HG02870 (cell line): Measurements from ENCODE around the gene PRKG1.
"Not testable (repeated sequence)": the region's sequence is repeated elsewhere in the genome, so short reads cannot be mapped to it uniquely, and the experiment has no call there.

Experiments
- ATAC-seq: cut with Tn5 transposase; IDR thresholded peaks from one replicate; pipeline ENCODE4 v1.9.1; 2021; ENCODE audit warnings: mild to moderate bottlenecking, moderate library complexity; ENCODE audit not compliant: unreplicated experiment

PRKG1 gene

DNA sequence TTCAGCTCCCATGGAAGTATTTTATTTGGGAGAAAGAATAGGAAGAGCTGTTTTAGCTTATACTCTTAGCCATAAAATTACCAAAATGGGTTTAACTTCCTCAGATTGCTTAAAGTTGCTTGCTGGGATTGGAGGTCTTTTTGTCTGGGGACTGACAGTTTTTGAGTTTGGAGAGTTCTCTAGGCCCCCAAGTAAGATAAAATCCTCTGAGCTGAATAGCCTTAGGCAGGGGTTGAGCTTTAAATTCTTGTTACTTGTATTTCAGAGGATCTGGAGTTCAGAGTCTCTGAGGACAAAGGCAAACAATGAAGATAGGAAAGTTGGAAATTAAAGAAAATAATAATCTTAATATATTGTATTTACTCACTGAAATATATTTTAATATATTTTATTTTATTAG lies 945.4 kb downstream of the PRKG1 start:
- ATAC-seq, result no peak

DNA sequence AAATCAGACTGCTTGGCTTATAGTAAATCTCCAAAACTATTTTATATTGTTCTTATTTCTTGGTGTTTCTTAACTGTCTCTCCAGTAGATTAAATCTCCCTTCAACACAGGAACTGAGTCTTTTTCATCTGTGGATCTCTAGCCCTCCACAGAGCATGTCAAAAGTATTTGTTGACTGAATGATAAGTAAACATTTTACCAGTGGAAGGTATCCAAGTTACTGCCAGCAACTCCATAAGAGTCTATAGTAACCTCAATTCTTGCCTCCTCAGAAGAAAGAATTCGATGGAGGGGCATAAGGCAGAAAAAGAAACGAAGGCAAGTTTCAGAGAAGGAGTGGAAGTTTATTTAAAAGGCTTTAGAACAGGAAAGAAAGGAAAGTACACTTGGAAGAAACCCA lies 945.9 kb downstream of the PRKG1 start:
- no peak for ATAC-seq

DNA sequence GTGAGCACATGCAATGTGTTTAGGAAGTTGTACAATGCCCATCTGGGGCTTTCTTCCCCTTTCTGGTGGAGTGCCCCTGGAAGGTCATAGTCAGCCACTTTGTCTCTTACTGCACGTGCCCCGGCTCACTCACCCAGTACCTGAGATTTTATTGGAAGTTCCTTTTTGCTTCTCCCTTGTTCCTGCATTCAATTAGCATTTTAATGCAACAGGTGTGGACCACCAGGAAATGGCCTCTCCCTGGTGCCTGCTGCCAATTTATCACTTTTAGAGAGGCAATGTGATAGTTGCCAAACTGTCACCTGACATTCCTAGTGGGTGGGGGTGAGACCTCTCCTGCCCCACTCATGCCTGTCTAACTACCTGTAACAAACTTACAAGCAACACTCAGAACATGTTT lies 946.4 kb downstream of the PRKG1 start:
- no peak for ATAC-seq

DNA sequence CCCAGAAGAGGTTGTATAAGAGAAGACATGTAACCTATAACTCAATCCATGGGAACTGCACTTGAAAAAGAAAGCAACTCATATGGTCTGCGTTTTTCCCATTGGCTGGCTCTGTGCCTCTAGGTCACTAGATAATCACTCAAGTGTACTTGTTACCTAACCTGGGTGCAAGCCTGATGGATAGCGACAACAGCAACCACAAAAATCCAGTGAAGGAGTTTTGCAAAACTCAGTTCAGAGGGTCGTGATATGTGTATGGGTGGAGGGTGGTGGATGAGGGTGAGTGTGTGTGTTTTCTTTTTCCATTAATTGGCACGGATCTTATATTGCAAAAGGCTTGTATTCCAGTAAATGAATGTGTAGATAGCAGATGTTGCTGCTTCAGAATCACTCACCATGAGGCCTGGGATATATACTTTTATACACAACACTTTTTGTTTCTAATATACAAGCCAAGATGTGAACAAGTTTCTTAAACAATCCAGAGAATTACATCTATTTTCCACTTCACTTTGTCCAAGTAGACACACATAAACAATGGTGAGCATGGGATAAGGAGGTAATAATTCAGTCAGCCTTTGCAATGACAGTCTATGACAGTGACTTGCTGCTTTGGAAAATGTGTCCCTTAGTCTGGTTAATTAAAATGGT lies 952.9 kb downstream of the PRKG1 start:
- no peak for ATAC-seq

DNA sequence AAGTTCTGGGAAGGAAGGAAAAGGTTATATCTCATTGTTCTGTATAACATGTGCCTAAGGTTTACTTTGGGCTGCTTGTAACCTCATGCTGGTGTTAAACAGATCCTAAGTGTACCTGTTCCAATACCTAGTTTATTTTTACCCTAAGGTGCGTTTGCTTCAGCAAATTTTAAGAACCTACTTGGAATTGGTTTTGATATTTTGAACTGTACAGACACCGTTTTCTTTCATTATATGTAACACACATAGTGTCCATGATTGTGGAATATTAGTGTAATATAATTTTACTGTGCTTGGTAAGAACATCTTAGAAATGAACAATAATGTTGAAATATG lies 954.2 kb downstream of the PRKG1 start:
- no peak for ATAC-seq

DNA sequence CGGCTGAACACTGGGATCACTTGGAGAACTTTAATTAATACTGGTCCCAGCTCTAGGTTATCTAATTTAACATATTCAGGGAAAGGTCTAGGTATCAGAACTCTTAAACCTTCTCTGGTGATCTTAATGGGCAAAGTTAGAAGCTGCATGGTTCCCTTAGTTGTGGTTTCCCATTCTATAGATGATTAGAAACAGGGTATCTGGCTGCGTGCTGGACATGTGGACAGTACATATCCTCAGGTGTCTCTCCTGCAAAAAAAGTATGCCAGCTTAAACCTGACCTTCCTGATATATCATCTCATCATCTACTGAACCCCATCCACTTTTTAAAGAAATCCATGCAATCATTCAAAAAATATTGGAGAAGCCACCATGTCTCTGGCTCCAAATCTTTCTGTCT lies 955.3 kb downstream of the PRKG1 start:
- ATAC-seq, result no peak

DNA sequence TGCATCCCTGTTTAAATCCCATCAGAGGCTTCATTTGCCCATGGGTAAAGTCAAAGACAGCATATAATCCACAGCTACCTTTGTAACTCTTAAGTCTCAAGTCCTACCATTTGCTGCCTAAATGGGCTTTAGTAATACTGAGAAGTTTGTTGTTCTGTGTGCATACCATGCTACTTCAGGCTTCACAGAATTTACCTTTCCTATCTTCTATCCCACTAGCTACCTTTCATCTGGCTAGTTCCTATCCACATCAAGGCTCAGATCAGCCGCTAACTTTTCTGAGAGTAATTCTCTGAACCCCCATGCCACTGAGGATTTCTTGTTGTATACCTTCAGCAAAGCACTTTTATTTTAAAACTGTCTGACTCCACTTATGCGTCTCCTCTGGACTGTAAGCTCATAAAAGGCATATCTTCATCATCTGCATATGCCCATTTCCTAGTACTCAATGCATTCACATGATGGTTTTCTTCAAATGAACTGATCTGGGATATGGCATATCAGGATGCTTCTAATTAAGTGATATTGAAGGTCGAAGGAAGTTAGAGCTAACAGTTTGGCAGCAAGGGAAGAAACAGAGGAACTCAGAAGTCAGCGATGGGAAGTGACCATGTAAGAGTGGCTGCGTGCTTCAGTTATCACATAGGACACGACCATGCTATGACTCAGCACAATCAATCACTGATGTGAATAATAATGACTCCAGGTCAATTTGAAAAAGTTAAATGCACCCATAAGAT lies 955.9 kb downstream of the PRKG1 start:
- no peak for ATAC-seq

DNA sequence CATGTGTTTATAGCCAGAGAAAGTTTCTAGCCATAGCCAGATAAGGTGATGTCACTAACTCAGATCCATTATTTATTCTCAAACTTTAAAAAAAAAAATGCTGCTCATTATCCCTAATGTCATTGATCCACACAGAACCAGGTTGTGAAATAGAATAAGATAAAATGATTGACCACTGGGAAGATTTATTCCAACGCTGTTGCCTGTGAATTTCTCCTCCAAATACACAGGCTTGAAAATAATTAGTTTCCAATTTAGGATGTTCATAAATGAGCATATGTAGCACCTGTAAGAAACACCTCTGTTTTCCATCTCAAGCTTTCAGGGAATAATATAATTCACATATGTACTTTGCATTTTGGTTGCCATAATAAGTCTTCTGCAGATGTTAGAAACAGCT lies 956.7 kb downstream of the PRKG1 start:
- ATAC-seq, result no peak

DNA sequence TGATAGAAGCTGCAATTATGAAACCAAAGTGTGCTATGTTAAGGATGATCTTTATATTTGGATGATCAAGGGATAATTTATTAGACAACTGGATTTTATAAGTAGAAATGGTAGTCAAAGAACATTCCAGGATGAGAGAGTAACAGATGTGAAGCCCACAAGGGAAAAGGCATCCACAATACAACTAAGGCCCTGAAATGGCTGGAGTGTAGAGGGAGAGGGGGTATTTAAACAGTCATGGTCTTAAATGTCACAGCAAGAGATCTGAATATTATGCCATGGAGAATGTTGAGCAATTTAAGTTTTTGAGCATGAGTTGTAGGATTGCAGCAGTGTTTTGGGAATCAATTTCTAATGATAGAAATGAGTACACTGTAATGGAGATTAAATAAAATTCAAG lies 957.5 kb downstream of the PRKG1 start:
- ATAC-seq, result no peak

DNA sequence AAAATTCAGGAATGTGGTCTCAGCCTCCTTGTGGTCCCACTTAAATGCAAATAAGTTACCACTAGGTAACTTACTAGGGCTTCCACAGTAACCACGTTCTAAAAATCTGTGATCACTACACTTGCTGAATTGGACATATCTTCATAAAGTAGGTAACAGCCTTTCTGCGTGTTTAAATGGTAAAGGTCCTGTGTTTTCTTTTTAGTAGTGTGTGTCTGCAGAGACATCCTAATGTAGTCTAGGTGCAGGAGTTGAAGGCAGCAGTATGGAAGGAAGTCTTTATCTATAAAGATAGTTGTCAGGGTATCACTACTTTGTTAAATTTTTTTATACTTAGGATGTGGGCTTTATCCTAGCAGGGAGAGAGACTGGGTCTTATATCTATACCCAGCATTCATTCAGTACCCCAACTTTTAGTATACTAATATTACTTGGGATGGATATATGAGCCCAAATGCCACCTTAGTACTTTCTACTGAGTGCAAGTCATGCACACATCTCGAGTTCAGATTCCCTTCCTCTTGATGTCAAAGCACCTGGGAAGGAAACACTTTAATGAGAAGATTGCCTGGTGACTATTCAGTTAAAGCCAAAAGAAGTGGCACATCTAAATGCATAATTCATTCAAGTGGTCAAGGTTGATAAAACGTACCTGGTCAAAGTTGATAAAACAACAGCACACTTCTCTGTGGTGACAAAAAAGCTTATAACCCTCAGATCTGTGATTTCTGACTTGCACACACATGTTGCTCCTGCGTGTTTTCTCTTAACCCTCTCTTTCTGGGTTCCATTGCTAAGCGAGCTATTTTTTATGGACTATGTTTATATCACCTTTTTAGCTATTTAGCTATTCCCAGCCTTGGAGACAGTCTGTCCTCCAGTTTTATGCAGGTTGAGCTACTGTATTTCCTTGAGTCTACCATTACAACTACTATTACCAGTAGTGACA lies 958.7 kb downstream of the PRKG1 start:
- no peak for ATAC-seq

DNA sequence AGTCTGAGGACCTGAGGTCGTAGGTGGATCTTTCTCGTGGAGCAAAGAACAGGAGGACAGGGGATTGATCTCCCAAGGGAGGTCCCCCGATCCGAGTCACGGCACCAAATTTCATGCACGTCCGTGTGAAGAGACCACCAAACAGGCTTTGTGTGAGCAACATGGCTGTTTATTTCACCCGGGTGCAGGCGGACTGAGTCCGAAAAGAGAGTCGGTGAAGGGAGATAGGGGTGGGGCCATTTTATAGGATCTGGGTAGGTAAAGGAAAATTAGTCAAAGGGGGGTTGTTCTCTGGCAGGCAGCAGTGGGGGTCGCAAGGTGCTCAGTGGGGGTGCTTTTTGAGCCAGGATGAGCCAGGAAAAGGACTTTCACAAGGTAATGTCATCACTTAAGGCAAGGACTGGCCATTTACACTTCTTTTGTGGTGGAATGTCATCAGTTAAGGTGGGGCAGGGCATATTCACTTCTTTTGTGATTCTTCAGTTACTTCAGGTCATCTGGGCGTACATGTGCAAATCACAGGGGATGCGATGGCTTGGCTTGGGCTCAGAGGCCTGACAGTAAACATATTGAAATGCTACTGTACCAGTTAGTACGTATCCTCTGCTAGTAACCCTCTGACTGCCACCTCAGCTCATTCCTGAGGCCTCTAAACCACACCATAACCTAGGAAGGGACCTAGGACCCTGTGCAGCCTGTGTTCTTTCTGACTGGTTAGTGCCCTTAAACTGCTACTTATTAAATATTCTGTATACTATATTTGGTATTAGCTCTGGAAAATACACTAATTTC lies 964.9 kb downstream of the PRKG1 start:
- not testable (repeated sequence) for ATAC-seq

DNA sequence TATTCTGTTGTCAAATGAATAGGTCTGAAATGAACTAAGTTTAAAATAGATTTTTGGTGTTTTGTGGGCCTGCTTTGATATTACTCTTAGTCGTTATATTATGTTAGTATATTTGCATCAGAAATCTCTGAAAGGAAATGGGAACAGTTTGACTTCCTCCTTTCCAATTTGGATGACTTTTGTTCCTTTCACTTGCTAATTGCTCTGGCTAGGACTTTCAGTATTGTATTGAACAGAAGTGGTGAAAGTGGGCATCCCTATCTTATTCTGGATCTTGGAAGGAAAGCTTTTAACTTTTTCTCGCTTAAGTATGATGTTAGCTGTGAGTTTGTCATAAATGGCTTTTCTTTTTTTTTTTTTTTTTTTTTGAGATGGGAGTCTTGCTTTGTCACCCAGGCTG lies 966.2 kb downstream of the PRKG1 start:
- no peak for ATAC-seq

DNA sequence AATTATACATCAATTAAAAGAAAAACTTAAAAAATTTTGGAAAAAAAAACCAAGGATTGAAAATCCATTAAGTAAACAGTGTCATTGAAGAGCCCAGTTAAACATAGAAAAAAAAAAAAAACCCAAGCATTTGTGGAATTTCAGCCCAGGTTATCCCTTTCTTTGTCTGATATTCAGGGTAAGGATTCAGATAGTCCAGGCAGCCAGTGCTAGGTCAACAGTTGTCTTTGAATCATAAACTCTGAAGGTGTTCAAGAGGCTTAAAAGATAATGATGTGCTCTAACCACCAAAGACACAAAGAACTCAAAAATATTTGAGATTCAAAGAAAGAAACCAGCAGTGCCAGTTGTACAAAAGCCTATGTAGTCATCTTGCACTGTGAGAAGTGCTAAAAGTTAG lies 969.5 kb downstream of the PRKG1 start:
- no peak for ATAC-seq

DNA sequence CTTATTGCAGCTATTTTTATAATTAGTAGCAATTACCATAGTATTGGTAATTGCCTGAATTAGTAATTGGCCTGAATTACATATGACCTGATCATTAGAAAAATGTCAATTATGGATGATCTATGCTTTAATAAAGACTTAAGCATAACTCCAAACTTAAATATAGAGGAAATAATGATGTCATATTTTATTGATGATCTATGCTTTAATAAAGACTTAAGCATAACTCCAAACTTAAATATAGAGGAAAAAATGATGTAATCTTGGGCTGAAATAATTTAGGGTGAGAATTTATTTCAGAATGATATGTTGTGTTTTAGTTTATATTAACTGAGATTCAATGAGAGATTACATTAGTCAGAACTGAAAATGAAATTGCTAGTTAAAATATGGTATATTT lies 973.8 kb downstream of the PRKG1 start:
- no peak for ATAC-seq

DNA sequence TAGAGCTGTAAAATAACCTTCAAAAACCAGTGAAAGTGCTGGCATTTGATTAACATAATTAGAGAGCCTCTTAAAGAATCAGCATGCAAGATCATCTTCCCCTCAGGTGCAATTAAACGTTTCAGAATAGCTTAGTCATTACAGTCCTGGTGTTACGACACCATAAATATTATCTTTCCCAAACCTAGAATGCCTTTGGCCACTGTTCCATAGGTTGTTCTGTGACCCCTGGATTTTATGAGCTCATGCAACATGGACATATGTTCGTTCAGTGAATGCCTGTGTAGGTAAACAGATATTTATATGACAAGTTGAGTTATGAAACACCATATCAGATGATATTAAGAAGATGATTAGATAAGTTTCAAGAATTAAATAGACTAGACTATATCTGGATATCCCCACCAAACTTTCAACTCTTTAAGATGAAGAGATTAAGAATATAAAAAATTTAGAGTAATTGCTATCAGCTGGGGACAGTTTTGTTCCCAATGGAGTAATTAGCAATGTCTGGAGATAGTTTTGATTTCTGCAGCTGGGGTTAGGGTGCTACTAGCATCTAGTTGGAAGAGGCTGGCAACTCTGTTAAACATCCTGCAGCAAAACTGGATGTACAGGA lies 976.3 kb downstream of the PRKG1 start:
- no peak for ATAC-seq

DNA sequence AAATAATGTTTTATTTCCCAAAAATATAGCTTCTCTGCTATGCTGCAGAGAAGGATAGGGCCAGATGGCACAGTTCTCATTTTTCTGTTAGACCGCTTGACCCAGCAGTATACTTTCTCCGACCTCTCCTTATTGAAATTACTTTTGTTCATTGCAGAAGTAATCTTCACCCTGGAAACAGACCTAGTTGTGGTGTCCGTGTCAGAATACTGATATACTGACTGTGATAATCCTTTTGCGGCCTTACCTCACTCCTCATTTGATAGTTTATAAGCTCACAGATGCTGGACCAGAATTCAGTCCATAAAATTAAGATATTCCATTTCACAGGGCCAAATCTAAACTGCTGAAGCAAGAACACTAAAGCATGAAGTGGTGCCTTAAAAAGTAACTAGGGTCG lies 979.2 kb downstream of the PRKG1 start:
- ATAC-seq, result no peak

DNA sequence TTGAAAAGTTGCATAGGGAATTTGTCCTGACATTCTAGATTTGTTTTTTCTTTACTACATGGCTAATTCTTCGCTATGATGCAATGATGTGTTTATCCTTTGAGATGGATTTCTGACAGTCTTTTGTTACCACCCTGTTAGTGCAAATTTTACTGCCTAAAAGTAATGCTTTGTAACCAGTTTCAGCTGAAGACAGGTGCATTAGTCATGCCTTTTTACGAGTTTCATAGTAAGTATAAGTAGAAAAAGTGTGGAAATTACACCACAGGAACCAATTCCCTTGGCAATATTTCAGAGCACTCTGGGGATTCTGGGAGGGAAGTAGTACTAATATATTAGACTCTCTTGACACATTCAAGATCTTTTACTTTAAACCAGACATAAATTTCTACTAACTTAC lies 982.0 kb downstream of the PRKG1 start:
- no peak for ATAC-seq

DNA sequence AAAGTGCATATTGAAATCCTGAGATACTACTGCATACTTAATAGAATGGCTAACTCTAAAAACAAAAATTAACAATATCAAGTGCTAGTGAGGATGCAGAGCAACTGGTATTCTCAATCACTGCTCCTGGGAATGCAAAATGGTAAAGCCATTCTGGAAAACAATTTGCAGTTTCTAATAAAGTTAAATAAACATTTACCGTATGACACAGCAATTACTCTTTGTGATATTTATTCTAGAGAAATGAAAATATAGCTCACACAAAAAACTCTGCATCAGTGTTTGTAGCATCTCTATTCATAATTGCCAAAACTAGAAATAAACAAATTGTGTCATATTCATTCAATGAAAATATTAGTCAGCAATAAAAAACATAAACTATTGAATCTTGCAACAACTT lies 984.8 kb downstream of the PRKG1 start:
- no peak for ATAC-seq

DNA sequence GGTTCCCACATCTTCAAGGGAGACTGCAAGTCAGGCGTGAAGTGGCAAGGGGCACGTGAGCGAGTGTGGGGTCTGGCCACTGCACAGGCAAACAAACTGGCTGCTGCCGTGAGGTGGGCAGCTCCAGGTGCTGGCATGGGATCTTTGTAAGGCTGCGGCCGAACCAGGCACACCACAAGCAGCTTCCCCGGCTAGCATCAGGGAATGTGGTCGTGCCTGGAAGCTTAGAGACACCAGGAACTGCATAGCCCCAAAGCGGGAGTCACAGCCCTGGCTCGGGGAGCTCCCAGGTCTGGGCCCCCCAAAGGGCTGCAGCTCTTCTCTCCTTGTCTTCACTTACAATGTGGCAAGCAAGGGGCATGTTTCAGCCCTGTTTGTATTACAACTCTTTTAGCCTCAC lies 988.9 kb downstream of the PRKG1 start:
- no peak for ATAC-seq

DNA sequence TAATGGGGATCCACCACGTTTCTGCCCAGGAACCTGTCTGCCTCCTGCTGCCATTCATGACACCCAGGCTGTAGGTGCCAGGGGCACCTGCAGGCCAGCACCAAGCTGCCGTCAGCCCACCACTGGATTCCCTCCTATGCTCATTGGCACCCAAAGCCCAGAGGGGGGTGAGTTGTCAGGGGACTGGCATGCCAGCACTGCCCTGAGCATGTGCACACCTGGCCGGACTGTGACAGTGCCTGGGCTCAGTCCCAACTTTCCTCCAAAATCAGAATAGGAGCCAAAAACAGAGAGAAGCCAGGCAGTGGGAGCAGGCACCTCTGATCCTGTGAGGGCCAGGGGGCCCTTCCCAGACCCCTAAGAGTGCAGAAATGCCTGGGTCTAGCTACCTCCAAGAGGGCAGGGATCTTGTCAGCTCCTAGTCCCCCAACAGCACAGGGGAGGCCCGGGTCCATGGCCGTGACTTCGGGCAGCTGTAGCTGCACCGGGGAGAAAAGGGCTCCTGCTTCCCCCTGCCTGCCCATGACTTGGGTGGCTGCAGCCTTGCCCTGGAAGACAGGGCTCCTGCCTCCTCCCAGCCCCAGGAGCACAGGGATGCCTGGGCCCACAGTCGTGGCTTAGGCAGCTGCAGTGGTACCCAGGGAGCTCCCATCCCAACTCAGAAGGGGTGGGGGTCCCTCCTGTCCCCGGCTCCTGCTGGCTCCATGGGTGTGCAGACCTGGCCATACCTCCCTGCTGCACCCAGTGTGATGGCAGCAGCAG lies 990.0 kb downstream of the PRKG1 start:
- ATAC-seq, result no peak
